BE2C (cell line): Measurements from ENCODE around the gene SMAD7.

Experiments used
- DNase-seq: peaks from one replicate; pipeline ENCODE4 v3.0.0-alpha.2; 2020
- H3K27me3 ChIP-seq: fragments of 250-450 bp; sonication (Bioruptor Pico); 2 replicates; pipeline ENCODE4 v1.5.1; 2020; ENCODE audit warnings: mild to moderate bottlenecking
- H3K36me3 ChIP-seq: fragments of 250-450 bp; sonication (Bioruptor Pico); 2 replicates; pipeline ENCODE4 v1.5.1; 2020; ENCODE audit warnings: mild to moderate bottlenecking
- H3K4me1 ChIP-seq: fragments of 250-450 bp; sonication (Bioruptor Pico); 2 replicates; pipeline ENCODE4 v1.5.1; 2020
- H3K4me3 ChIP-seq: 2 replicates; pipeline ENCODE4 v1.5.1; 2011; ENCODE audit warnings: low read depth, low read length
- H3K9me3 ChIP-seq: fragments of 250-450 bp; sonication (Bioruptor Pico); 2 replicates; pipeline ENCODE4 v1.5.1; 2020
- TF ChIP-seq, protein P1 (sequence below): IDR thresholded peaks from 2 replicates; pipeline ENCODE4 v1.5.1; 2012; ENCODE audit warnings: mild to moderate bottlenecking, low read depth, low read length

The SMAD7 gene

DNA sequence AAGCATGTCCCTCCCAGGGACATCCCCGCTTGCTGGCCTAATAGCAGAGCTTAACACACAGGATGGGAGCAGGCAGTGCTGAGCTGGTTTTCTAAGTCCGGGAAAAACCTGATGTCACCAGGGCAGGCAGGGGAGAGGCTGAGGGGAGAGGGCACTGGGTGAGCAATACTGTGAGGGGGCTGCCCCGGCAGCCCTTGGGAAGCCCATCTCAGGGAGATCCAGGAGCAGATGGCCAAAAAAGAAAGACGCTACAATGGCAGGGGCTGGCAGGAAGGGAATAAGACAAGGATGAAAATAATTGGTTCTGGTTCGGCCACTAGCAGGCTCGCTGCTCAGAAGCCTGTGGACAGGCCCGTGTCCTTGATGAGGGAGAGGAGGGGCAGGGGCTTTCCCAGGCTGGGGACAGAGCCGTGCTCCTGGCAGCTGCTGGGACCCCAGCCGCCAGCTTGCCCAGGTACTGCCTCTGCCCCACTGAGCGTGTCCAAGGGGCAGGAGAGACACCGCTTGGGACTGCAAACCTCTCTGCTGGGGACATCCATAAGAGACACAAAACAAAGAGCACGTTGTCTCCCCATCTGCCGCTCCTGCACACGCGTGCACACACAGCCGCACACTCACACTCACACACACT, 30.2 kb downstream of the SMAD7 start:
- H3K4me1 ChIP-seq, result no peaks in the 10 kb centered on the region
- no peaks in the 10 kb centered on the region for H3K27me3 ChIP-seq
- H3K4me3 ChIP-seq, result no peak overlapping the region
- H3K9me3 ChIP-seq, result no peaks in the 10 kb centered on the region
- TF ChIP-seq, protein P1, sequence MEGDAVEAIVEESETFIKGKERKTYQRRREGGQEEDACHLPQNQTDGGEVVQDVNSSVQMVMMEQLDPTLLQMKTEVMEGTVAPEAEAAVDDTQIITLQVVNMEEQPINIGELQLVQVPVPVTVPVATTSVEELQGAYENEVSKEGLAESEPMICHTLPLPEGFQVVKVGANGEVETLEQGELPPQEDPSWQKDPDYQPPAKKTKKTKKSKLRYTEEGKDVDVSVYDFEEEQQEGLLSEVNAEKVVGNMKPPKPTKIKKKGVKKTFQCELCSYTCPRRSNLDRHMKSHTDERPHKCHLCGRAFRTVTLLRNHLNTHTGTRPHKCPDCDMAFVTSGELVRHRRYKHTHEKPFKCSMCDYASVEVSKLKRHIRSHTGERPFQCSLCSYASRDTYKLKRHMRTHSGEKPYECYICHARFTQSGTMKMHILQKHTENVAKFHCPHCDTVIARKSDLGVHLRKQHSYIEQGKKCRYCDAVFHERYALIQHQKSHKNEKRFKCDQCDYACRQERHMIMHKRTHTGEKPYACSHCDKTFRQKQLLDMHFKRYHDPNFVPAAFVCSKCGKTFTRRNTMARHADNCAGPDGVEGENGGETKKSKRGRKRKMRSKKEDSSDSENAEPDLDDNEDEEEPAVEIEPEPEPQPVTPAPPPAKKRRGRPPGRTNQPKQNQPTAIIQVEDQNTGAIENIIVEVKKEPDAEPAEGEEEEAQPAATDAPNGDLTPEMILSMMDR, result no peak
- no peak for DNase-seq
- no peaks in the 10 kb centered on the region for H3K36me3 ChIP-seq

DNA sequence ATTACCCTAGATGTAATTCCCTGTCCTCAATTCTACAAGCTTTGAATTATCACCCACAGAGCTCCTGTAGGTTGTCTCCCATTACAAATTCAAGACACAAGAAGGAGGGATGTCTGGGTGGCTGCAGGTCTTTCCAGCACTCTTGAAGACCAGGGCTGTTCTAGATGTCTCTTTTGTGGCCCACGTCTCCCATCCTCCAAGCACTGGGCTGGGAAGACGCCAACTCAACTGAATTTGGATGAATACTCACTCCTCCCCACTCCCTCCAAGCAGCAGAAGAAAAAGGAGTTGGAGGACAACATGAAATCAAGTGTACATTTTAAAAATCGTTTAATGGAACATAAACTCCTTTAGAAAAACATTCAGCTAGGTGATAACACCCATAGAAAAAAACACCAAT, 31.2 kb downstream of the SMAD7 start:
- TF ChIP-seq, protein P1, result no peak
- Histone ChIP-seq H3K9me3 (no peaks in the 10 kb centered on the region), H3K36me3 (no peaks in the 10 kb centered on the region), H3K4me1 (no peaks in the 10 kb centered on the region), H3K27me3 (no peaks in the 10 kb centered on the region), H3K4me3 (no peak overlapping the region)
- DNase-seq, result no peak

DNA sequence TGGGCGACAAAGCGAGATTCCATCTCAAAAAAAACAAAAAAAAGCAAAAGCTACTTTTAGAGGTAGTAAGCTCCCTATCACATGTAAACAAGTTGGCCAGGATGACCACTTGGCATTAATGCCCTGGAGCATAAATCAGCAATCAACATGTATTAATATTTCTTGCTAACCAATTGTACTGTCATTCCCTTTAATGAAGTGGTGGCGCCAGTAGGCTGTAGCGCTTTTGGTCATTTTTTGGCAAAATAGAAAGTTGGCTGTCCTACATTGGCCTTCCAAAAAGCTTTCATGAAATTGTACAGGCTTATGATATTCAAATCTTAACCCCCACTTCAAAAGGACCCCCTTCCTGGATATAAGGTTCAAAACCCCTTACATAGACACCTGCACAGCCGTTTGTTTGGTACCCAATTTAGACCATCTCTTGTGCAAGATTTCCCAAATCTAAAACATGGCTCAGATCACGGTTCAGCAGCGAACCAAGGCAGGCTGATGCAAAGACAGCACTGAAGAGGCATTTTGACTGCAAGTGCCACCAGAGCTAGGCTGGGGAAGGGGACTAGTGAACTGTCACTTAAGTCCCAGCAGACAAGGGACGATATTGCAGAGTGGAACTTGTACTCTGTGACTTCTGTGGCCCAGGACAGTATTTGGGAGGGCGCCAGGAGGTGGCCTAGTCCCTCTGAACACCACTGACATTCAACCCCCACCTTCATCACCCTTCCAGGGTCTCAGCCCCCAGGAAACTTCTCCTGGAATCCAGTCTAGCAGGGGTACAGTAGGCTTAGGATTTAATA, 31.9 kb downstream of the SMAD7 start:
- DNase-seq, result no peak
- H3K4me3 ChIP-seq, result no peak overlapping the region
- TF ChIP-seq, protein P1, result no peak
- no peaks in the 10 kb centered on the region for H3K4me1 ChIP-seq
- no peaks in the 10 kb centered on the region for H3K9me3 ChIP-seq
- no peaks in the 10 kb centered on the region for H3K36me3 ChIP-seq
- no peaks in the 10 kb centered on the region for H3K27me3 ChIP-seq

DNA sequence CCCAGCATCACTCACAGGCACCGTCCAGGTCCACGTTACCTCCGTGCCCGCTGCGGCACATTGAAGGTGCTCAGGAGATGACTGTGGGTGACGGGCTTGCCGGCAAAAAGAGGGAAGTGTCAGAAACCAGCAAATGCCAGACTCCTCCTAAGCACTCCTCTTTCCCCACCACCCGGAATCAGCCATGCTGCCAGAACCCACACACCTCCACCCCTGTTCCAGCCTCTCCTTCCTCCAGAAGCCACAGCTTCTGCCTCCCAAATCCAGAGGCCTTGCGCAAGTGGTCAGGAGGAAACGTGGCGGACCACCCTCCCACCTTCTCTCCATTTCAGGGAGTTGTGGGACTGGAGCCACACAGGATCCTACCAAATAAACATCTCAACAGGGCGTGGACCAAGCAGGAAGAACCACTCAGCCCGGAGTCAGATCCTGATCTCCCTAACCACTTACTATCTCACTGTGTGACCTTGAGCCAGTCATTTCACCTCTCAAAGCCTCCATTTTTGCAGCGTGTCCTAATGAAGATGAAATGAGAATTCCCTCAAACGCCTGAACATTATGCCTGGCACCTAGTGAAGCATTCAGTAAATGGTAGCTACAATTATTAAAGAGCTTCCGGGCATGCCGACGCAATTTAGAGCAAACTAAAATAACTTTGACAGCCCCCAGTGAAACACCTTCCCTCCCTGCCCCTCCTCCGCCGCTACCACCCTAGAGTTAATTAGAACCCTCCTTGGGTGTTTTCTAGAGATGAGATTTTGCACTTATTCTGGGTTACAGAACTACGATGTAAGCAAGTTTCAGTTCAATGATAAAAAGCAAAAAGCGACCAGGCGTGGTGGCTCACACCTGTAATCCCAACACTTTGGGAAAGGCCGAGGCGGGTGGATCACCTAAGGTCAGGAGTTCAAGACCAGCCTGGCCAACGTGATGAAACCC, 32.9 kb downstream of the SMAD7 start:
- TF ChIP-seq, protein P1, result no peak
- Histone ChIP-seq H3K36me3 (no peaks in the 10 kb centered on the region), H3K27me3 (no peaks in the 10 kb centered on the region), H3K4me3 (no peak overlapping the region), H3K4me1 (no peaks in the 10 kb centered on the region), H3K9me3 (no peaks in the 10 kb centered on the region)
- no peak for DNase-seq

DNA sequence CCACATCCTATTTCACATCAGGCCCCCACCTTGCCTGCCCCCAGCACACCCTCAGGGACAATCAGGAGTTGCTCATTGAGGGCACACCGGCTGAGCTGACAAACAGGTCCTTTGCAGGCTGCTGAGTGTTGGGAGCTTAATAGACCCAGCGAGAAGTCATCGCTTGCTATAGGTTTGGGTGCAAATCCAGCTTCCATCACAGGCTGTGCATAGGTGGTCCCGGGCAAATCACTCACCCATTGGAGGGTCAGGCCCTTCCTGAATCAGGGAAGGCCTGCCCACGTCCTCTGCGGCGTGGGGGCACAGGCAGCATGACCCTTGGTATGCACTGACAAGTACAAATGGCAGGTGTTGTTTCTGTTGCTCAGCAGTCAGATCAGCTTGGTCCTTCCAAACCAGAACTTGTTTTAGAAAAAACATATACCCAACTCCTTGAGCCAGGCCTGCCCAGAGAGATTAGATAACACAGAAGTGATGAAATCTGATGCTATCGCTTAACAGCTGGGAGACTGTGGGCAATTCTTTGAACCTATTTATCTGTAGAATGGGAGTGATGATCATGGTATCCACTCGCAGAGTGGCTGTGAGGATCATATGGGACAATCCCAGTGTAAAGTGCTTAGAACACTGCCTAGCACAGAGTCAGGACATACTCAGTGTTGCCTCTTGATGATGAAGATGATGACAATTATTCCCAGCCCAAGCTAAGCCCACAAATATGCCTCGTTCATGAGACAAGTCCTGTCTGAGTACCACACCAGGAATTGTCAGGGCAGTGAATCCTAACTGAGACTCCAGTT, 34.9 kb downstream of the SMAD7 start:
- H3K36me3 ChIP-seq, result no peaks in the 10 kb centered on the region
- H3K4me1 ChIP-seq, result no peaks in the 10 kb centered on the region
- no peak for DNase-seq
- no peaks in the 10 kb centered on the region for H3K9me3 ChIP-seq
- TF ChIP-seq, protein P1, result no peak
- H3K4me3 ChIP-seq, result no peak overlapping the region
- H3K27me3 ChIP-seq, result no peaks in the 10 kb centered on the region
